ENCODE measurements around the gene GPATCH4.

GPATCH4 gene

GRCh38 chr1:156551066-156551643, 50.1 kb downstream of the GPATCH4 start:
- TF ChIP-seq CTCF (IDR thresholded peaks at IDR 0.05; ENCODE audit: low read depth, low read length, missing control alignments) = no peak
- no peak overlapping the region for H3K4me3 ChIP-seq (replicated peaks; ENCODE audit: low read depth, low read length)
- no peak for DNase-seq (ENCODE audit: extremely low read depth, low read depth)

- TF ChIP-seq CTCF (IDR thresholded peaks at IDR 0.05; ENCODE audit: low read depth, low read length, missing control alignments) = no peak
- DNase-seq (ENCODE audit: extremely low read depth, low read depth) = no peak
- no peak overlapping the region for H3K4me3 ChIP-seq (replicated peaks; ENCODE audit: low read depth, low read length)
Observed at GRCh38 chr1:156550346-156550745, 50.9 kb downstream of the GPATCH4 start.

GRCh38 chr1:156549831-156550230, 51.4 kb downstream of the GPATCH4 start:
- no peak for DNase-seq (ENCODE audit: extremely low read depth, low read depth)
- no peak for TF ChIP-seq CTCF (IDR thresholded peaks at IDR 0.05; ENCODE audit: low read depth, low read length, missing control alignments)
- H3K4me3 ChIP-seq (replicated peaks; ENCODE audit: low read depth, low read length) = no peak overlapping the region

- no peak for DNase-seq (ENCODE audit: extremely low read depth, low read depth)
- H3K4me3 ChIP-seq (replicated peaks; ENCODE audit: low read depth, low read length) = no peak overlapping the region
- TF ChIP-seq CTCF (IDR thresholded peaks at IDR 0.05; ENCODE audit: low read depth, low read length, missing control alignments) = no peak
Observed at GRCh38 chr1:156549390-156549789, 51.9 kb downstream of the GPATCH4 start.

- TF ChIP-seq CTCF (IDR thresholded peaks at IDR 0.05; ENCODE audit: low read depth, low read length, missing control alignments) = no peak
- no peak for DNase-seq (ENCODE audit: extremely low read depth, low read depth)
- H3K4me3 ChIP-seq (replicated peaks; ENCODE audit: low read depth, low read length) = no peak overlapping the region
Observed at GRCh38 chr1:156547982-156548381, 53.3 kb downstream of the GPATCH4 start.

- no peak for TF ChIP-seq CTCF (IDR thresholded peaks at IDR 0.05; ENCODE audit: low read depth, low read length, missing control alignments)
- no peak for DNase-seq (ENCODE audit: extremely low read depth, low read depth)
- no peak overlapping the region for H3K4me3 ChIP-seq (replicated peaks; ENCODE audit: low read depth, low read length)
Observed at GRCh38 chr1:156547434-156547833, 53.8 kb downstream of the GPATCH4 start.

- no peak overlapping the region for H3K4me3 ChIP-seq (replicated peaks; ENCODE audit: low read depth, low read length)
- DNase-seq (ENCODE audit: extremely low read depth, low read depth) = no peak
- no peak for TF ChIP-seq CTCF (IDR thresholded peaks at IDR 0.05; ENCODE audit: low read depth, low read length, missing control alignments)
Observed at GRCh38 chr1:156546267-156546666, 55.0 kb downstream of the GPATCH4 start.
